GM18508 (cell line): ENCODE data around the gene GDA.

Source experiments
- ATAC-seq: cut with Tn5 transposase; IDR thresholded peaks from one replicate; pipeline ENCODE4 v1.9.1; 2021; ENCODE audit warnings: moderate number of reproducible peaks; ENCODE audit not compliant: insufficient read depth, unreplicated experiment

Gene GDA

DNA sequence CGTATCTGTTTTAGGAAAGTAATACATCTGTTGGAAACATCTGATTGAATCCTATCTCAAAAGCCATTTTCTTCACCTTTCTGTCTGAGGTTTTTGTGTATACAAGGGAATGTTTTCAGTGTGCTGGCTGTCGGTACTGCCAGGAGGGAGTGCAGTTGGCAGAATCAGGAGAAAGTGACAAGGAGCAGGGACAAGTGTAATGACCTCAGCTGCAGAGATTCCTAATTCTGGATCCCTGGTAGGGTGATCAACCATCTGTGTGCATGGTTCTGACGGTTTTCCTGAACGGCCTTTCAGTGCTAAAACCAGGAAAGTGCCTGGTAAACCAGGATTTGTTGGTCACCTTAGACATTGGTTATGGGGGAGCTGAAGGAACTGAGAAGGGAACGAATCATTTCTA, 1.6 kb upstream of the GDA start:
- ATAC-seq, result no peak

DNA sequence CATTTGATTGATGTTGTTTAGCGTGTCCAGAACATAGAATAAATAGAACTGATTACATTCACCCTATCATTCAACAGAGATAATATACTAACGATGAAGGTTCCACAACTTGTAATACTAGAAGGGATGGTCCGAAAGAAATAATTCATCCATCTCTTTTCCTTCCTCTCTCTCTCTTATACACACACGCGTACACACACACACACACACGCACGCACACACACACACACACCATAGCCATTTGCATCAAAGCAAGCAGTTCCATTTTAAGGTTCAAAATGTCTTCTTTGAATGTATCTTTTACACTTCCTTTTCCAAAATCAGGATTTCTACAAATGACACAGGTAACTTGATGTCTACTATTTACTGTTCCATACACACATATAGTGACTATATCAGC, 887 bp downstream of the GDA start:
- no peak for ATAC-seq

- no peak for ATAC-seq
Observed at GRCh38 chr9:72150661-72151060, 1.4 kb downstream of the GDA start.

GRCh38 chr9:72151104-72151503, 1.9 kb downstream of the GDA start:
- ATAC-seq, result no peak

DNA sequence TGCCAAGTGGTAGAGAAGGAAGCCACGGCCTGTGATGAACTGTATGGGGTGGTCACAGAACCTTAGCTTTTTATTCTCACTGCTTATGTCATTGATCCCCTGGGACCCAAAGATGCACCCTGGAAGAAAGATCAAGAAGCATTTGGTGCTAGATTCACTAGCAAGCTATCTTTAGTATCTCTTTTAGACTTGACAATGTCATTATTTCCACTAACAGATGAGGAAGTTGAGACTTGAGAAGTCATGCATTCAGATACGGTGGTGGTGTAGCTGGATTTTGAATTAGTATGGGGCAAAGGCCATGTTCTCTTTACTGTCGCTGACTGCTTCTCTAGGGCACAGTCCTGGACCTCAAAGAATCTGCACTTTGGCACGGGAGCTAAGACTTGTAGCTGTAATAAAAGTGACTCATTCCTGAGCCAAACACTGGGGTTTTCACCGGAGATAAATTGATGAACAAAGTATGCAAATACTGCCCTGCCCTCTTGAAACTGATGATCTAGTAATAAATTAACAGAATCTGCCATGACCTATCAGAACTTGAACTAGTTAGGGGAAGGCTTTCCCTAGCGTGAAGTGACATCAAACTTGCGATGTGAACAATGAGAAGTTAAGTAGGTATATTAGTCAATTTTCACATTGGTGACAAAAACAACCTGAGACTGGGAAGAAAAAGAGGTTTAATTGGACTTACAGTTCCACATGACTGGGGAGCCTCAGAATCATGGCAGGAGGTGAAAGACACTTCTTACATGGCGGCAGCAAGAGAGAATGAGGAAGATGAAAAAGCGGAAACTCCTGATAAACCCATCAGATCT, 5.4 kb downstream of the GDA start:
- peak; percentile 91 for ATAC-seq

GRCh38 chr9:72155301-72155700, 6.1 kb downstream of the GDA start:
- no peak for ATAC-seq

- ATAC-seq, result no peak
Observed at GRCh38 chr9:72156586-72156985, 7.3 kb downstream of the GDA start.

DNA sequence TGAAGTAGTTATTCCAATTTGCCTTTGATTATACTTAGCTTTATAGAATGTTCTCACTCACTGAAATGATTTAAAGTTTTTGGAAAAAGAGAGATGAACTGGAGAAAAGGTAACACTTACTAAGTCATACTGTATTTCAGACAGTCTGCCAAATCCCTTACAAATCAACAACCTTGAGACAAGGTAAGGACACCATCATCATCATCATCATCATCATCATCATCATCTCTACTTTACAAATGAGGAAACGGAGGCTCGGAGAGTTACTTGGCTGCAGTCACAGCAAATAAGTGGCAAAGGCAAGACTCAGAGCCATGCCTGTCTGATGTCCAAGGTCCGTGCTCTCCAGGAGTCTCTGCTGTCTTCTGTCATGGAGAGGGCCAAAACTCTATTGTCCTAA, 9.4 kb downstream of the GDA start:
- ATAC-seq, result no peak

GRCh38 chr9:72160446-72161123, 11.3 kb downstream of the GDA start:
- ATAC-seq, result no peak

- ATAC-seq, result no peak
Observed at GRCh38 chr9:72165326-72165725, 16.1 kb downstream of the GDA start.

GRCh38 chr9:72165821-72166547, 16.7 kb downstream of the GDA start:
- ATAC-seq, result no peak

- no peak for ATAC-seq
Observed at GRCh38 chr9:72168075-72168474, 18.8 kb downstream of the GDA start.

GRCh38 chr9:72169178-72169577, 19.9 kb downstream of the GDA start:
- no peak for ATAC-seq

DNA sequence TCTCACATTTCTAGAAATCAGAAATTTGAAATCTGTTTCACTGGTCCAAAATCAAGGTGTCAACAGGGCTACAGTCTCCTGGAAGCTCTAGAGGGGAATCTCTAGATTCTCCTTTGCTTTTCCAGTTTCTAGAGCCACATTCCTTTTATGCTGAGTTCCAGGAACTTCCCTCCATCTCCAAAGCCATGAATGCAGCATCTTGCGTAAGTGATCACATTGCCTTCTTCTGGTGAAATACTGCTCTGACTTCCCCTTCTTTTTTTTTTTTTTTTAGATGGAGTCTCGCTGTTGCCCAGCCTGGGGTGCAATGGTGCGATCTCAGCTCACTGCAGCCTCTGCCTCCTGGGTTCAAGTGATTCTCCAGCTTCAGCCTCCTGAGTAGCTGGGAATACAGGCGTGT, 23.8 kb downstream of the GDA start:
- ATAC-seq, result no peak

DNA sequence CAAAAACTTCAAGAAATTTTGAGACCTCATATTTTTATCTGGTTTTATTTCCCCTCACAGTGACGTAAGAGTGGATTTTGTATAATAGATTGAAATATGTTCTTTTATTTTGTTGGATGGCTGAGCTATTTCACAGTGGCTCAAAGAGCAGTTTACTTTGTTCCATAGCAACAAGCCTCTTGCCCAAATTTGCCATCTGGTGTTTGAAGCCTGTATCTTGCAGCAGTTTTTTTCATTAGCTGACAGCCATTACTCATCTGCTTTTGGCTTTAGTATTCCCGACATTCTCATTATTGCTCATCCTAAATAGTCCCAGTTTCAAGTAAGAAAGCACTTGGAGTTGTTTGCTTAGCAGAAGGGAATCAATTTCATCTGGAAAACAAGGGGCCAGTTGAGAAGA, 36.3 kb downstream of the GDA start:
- no peak for ATAC-seq

DNA sequence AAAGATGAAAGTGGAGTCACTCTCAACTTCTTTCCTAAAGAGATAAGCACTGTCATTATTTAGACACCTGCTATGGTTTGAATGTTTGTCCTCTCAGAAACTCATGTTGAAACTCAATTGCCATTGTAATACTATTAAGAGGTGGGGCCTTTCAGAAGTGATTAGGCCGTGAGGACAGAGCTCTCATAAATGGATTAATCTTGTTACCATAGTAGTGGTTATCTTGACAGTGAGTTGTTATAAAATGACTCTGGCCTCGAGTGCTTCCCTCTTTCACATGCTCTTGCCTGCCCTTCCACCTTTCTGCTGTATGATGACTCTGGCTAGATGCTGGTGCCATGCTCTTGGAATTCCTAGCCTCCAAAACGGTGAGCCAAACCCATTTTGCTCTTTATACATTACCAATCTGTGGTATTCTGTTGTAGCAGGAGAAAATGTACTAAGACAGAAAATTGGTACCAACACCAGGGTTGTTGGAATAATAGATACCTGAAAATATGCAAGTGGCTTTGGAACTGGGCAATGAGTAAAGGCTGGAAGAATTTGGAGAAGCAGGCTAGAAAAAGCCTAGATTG, 38.0 kb downstream of the GDA start:
- no peak for ATAC-seq

- ATAC-seq, result no peak
Observed at GRCh38 chr9:72188232-72188631, 39.0 kb downstream of the GDA start.

GRCh38 chr9:72193478-72193881, 44.2 kb downstream of the GDA start:
- ATAC-seq, result peak; percentile 96

GRCh38 chr9:72199238-72199637, 50.0 kb downstream of the GDA start:
- ATAC-seq, result no peak

DNA sequence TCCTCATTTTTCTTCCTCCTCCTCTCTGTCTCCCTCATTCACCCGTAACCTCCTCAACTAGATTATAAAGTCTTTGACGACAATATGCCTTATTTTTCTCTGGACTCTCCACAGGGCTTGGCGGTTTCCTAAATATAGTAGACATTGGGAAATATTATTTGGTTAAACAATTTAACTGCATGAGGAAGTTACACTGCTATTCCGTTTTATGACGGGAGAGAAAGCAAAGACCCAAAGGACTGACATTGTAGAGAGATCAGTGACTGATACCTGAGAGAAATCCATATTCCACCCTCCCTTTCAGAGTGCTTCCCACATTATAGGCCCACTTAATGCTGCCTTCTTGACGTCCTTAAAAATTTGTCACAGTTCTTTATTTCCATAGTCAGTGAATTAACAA, 51.2 kb downstream of the GDA start:
- ATAC-seq, result no peak

GRCh38 chr9:72202009-72202408, 52.8 kb downstream of the GDA start:
- no peak for ATAC-seq
